Activated naive CD4-positive, alpha-beta T cell treated with anti-CD3 and anti-CD28 coated beads for 36 hours (primary cell): ENCODE results near the gene TAS2R41. TPM values are rescaled to one million over a fixed set of nuclear protein-coding genes. Genes with fewer than 3 reads are reported as not detected.

Experiments
- CTCF ChIA-PET: fragments of 350-600 bp; sonication (Branson Sonifier 250); formaldehyde crosslinking; loops from one replicate; lab custom pipeline; 2021; ENCODE audit warnings: antibody characterized with exemption; lab: Charles Lee
- DNase-seq: peaks from one replicate; pipeline ENCODE4 v3.0.0-alpha.2; 2020
- H3K27ac Mint-ChIP-seq: one replicate; pipeline ENCODE4 v1.8.0; 2021; ENCODE audit warnings: mild to moderate bottlenecking, mixed read lengths
- H3K27me3 Mint-ChIP-seq: one replicate; pipeline ENCODE4 v1.8.0; 2021; ENCODE audit warnings: low read depth, mixed read lengths
- H3K36me3 Mint-ChIP-seq: one replicate; pipeline ENCODE4 v1.8.0; 2021; ENCODE audit warnings: low read depth, mixed read lengths
- H3K4me1 Mint-ChIP-seq: one replicate; pipeline ENCODE4 v1.8.0; 2021; ENCODE audit warnings: low read depth, mixed read lengths
- H3K4me3 Mint-ChIP-seq: one replicate; pipeline ENCODE4 v1.8.0; 2021; ENCODE audit warnings: mild to moderate bottlenecking, moderate library complexity, mixed read lengths
- H3K9me3 Mint-ChIP-seq: one replicate; pipeline ENCODE4 v1.8.0; 2021; ENCODE audit warnings: mixed read lengths
- intact Hi-C: fragments of 100-400 bp; cut with micrococcal nuclease; formaldehyde crosslinking; loops from one replicate; pipeline ENCODE4 v1.15.1; 2023
- total RNA-seq, 2 experiments: library from RNA; stranded (reverse); gene quantifications; one replicate each; pipeline ENCODE4 v1.2.3, GENCODE V29; 2021

The TAS2R41 gene, protein sequence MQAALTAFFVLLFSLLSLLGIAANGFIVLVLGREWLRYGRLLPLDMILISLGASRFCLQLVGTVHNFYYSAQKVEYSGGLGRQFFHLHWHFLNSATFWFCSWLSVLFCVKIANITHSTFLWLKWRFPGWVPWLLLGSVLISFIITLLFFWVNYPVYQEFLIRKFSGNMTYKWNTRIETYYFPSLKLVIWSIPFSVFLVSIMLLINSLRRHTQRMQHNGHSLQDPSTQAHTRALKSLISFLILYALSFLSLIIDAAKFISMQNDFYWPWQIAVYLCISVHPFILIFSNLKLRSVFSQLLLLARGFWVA
- total RNA-seq = not detected

DNA sequence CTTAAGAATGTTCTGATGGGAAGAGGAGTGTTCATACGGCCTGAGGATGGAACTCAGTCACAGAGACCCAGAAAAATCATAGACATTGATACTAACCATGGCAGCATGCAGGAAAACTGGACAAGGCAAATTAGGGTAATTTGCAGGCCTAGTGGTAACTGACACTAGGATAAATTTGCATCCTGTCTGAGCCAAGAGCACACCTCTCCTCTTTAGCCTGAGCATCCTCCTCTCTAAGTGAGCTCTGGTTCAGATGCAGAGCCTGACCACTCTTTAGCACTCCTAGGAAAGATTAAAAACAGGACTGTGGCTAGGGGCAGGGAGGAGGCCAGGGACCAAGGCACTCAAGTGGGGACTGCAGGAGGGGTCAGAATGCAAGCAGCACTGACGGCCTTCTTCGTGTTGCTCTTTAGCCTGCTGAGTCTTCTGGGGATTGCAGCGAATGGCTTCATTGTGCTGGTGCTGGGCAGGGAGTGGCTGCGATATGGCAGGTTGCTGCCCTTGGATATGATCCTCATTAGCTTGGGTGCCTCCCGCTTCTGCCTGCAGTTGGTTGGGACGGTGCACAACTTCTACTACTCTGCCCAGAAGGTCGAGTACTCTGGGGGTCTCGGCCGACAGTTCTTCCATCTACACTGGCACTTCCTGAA, at the start of gene TAS2R41:
TSS of gene TAS2R41 (plus strand) at position 373 of the 650 bp plus-strand sequence. CDS start at position 373, 0 bp downstream.
- H3K36me3 Mint-ChIP-seq = no peaks in the 10 kb centered on the region
- no peak for DNase-seq
- intact Hi-C loops = loop anchor here (2.0 kb wide), 1 partner anchor 15 kb away; no protein-coding TSS in a partner anchor
- H3K4me1 Mint-ChIP-seq = peaks cover 24% of the 10 kb centered on the region
- CTCF ChIA-PET = interaction anchor here (0.6 to 0.7 kb wide), 2 partner anchors 108 to 140 kb away, joined by 3 to 5 read pairs; no protein-coding TSS in a partner anchor
- no peaks in the 10 kb centered on the region for H3K9me3 Mint-ChIP-seq
- no peak within 1 kb of the TSS for H3K27ac Mint-ChIP-seq
- H3K4me3 Mint-ChIP-seq = no peak within 1 kb of the TSS
- no peaks in the 10 kb centered on the region for H3K27me3 Mint-ChIP-seq

DNA sequence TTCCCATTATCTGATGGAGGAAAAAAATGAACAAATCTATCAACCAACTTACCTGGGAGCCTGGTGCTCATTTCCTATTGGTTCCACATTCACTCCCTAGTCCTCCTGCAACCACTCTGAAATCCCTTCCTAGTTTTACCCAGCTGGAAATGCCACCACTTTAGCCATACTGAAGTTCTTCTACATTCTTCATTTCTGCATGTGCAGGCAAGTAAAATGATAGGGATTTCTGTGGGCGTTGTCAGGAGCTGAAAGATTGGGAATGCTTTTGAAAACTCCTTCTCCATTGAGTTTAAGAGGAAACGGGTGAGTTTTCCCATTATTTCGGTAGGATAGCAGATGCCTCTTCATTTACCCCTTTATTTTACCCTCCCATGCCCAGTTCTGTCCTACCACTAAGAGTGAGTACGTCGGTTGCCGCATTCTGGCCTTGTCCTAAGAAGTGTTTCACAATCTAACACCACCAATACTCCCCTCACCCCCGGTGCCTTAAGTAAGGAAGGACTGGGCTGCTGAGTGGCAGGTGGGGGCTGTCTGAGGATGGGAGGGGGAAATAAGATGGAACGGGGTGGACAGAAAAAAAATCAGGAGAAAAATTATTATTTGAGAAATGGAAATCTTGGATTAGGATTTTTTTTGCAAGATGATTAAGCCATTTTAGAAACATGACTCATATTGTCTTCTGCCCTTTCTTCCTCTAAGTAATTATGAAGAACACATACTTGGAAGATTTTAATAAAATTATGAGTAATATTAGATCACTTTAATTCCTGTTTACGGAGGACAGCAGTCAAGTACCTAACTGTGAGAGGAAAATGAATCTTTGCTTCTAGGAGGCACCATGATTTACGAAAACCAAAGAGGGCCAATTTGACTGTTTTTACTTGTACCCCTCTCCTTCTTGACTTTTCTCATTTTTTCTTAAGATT, 47.6 kb upstream of the TAS2R41 start:
- CTCF ChIA-PET = no interaction called here
- no peak for DNase-seq
- Mint-ChIP-seq H3K27ac (no peak overlapping the region), H3K9me3 (no peaks in the 10 kb centered on the region), H3K4me1 (peaks cover 8% of the 10 kb centered on the region), H3K36me3 (no peaks in the 10 kb centered on the region), H3K27me3 (no peaks in the 10 kb centered on the region), H3K4me3 (no peak overlapping the region)
- intact Hi-C loops = no loop called here

DNA sequence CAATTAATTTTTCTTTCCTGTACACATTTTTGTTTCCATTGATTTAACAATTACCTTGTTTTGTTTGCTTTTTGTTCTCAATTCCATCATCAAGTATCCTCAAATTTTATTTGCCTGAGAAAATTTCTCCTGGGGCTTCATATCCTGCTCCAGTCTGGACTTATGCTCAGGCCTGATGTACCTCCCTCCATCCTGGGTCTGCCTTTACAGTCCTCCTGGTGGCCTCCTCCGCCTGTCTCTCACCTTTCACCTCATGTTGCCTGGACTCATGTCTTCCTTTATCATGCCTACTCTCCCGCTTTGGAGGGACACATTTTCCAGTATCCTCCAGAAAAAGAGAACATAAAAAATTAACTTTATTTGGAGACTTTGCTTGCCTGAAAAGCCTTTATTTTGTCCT, 46.6 kb upstream of the TAS2R41 start:
- H3K4me3 Mint-ChIP-seq = no peak overlapping the region
- intact Hi-C loops = no loop called here
- no peak for DNase-seq
- H3K27me3 Mint-ChIP-seq = no peaks in the 10 kb centered on the region
- CTCF ChIA-PET = no interaction called here
- H3K27ac Mint-ChIP-seq = no peak overlapping the region
- H3K36me3 Mint-ChIP-seq = no peaks in the 10 kb centered on the region
- H3K4me1 Mint-ChIP-seq = peaks cover 11% of the 10 kb centered on the region
- no peaks in the 10 kb centered on the region for H3K9me3 Mint-ChIP-seq

DNA sequence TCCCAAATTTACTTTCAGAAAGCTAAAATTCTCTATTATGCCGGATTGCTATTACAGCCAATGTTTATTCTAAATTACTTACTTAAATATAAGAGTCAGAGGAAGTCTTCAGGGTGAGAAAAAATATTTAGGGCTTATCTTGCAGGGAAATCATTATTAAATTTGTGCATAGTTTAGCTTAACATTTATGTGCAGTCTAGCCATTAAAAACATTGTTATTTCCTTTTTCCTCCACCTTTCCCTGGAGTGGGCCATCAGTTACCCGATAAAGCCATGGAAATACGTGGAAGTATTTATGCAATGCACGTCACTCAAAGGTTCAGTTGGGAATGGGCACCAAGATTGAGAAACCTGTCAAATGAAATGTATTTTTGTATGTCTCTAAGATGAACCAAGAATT, 43.9 kb upstream of the TAS2R41 start:
- no peak for DNase-seq
- intact Hi-C loops = no loop called here
- CTCF ChIA-PET = interaction anchor here (0.8 to 1.4 kb wide), 2 partner anchors 17 to 18 kb away, joined by 3 to 4 read pairs; no protein-coding TSS in a partner anchor
- Mint-ChIP-seq H3K36me3 (no peaks in the 10 kb centered on the region), H3K27ac (no peak overlapping the region), H3K4me3 (no peak overlapping the region), H3K27me3 (no peaks in the 10 kb centered on the region), H3K4me1 (peaks cover 26% of the 10 kb centered on the region), H3K9me3 (no peaks in the 10 kb centered on the region)

DNA sequence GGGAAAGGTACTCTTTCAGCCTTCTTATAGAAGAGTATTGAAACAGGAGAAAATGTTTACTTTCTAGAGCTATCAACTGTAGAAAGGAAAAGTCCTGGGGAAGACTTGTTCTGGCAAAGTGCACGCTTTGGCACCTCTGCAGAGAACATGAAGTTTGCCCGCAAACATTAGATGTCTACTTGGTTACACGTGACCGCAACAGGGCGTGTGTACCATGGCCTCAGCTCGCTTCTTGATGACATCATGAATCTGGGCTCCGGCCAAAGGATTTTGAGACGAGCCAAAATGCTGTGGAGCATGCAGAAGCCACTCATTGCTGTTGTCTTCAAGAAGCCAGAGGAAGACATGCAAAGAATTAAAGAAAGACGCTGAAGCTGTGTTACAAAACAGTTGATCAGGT, 43.0 kb upstream of the TAS2R41 start:
- H3K9me3 Mint-ChIP-seq = no peaks in the 10 kb centered on the region
- H3K36me3 Mint-ChIP-seq = no peaks in the 10 kb centered on the region
- DNase-seq = no peak
- no peaks in the 10 kb centered on the region for H3K27me3 Mint-ChIP-seq
- H3K4me3 Mint-ChIP-seq = no peak overlapping the region
- H3K27ac Mint-ChIP-seq = no peak overlapping the region
- peaks cover 28% of the 10 kb centered on the region for H3K4me1 Mint-ChIP-seq
- CTCF ChIA-PET = interaction anchor here (0.9 to 1.4 kb wide), 2 partner anchors 17 to 52 kb away, joined by 4 read pairs; no protein-coding TSS in a partner anchor
- intact Hi-C loops = no loop called here

DNA sequence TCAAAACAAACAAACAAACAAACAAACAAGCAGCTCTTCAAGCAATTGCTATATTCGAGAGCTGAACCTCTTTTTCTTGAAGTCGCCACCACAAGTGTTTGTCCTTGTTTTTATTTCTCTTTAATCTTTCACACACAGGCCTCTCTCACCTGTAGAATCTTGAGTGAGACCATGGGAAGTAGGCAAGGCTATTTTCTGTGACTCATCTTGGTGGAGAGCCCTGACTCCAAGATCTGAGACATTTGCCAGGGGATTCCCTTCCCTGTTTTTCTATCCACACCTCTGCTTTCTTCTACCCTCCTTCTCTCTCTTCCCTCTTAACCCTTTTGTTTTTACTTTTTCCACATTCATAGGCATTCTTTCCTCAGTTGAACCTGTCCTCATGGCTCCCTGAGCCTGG, 42.4 kb upstream of the TAS2R41 start:
- CTCF ChIA-PET = interaction anchor here (0.9 kb wide), 1 partner anchor 52 kb away, joined by 4 read pairs; no protein-coding TSS in a partner anchor
- H3K4me1 Mint-ChIP-seq = peaks cover 31% of the 10 kb centered on the region
- no peak overlapping the region for H3K4me3 Mint-ChIP-seq
- H3K36me3 Mint-ChIP-seq = no peaks in the 10 kb centered on the region
- intact Hi-C loops = no loop called here
- H3K27ac Mint-ChIP-seq = no peak overlapping the region
- no peaks in the 10 kb centered on the region for H3K9me3 Mint-ChIP-seq
- DNase-seq = no peak
- H3K27me3 Mint-ChIP-seq = no peaks in the 10 kb centered on the region

DNA sequence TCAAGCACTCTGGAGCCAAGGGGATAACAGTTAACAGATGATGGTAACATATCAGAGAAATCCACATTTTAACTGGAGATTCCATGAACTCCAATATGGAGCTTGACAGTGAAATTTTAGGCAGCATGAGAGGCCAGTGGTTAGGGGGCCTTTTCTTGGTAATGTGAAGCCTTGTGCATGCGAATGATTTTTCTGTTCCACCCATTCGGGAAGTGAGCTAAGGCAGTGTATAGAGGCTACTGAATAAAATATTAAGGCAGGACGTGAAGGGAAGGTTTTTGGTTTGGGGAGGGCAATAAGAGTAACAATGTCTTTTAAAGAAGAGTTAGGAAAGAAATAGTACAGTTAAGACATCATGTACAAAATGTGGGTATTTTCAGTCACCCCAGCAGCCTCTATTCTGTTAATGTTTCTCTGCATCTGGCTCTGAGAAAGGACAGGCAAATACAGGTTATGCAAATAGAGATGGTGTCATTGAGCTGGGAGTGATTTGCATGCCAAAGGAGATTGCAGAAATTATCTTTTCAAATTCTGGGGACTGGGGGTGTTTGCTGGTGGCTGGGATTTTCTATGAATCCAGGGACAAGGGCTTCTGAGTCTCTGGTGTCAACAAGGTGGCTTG, 41.2 kb upstream of the TAS2R41 start:
- Mint-ChIP-seq H3K36me3 (no peaks in the 10 kb centered on the region), H3K4me3 (no peak overlapping the region), H3K27me3 (no peaks in the 10 kb centered on the region), H3K9me3 (no peaks in the 10 kb centered on the region), H3K27ac (no peak overlapping the region), H3K4me1 (peaks cover 29% of the 10 kb centered on the region)
- intact Hi-C loops = no loop called here
- CTCF ChIA-PET = interaction anchor here (1.5 kb wide), 1 partner anchor 21 kb away, joined by 3 read pairs; no protein-coding TSS in a partner anchor
- no peak for DNase-seq

DNA sequence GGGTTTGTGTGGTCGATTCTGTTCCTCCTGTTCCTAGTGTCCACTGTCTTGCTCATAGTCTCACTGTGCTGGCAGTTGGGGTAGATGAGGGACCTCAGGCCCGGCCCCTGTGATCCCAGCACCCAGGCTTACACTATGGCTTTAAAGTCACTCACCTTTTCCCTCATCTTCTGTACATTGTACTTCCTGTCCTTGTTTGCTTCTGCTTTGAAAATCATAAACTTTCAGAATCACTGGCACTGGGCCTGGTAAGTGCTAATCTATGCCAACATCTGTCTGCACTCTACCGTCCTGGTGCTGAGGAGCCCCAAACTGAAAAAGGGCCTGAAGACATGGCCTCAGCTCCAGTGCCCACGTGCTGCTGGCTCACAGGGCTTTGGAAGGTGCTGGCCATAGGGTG, 40.1 kb upstream of the TAS2R41 start:
- H3K27ac Mint-ChIP-seq = peak overlapping the region; percentile 28
- CTCF ChIA-PET = interaction anchor here (0.6 to 1.5 kb wide), 3 partner anchors 22 to 222 kb away, joined by 3 read pairs; no protein-coding TSS in a partner anchor
- DNase-seq = peak; percentile 29

DNA sequence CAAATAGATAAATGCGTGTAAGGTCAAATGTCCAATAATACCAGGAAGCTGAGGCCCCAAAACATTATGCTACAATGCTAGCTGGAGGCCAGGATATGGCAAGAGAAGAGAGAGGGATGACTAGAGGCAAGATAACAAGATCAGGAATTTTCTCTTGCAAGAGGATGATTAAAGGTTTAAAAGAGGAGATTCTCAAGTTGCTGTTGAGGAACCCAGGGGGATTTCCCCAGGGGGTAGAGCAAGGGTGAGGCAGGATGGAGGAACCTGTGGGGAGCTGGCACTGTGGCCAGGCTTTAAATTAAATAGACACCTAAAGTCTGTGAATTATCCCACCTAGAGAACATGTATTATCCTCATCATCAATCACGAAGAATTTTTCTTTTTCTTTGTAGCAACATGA, 37.8 kb upstream of the TAS2R41 start:
- Mint-ChIP-seq H3K4me3 (no peak overlapping the region), H3K27me3 (no peaks in the 10 kb centered on the region), H3K9me3 (no peaks in the 10 kb centered on the region), H3K27ac (no peak overlapping the region), H3K36me3 (no peaks in the 10 kb centered on the region), H3K4me1 (peaks cover 29% of the 10 kb centered on the region)
- no peak for DNase-seq
- intact Hi-C loops = no loop called here
- CTCF ChIA-PET = interaction anchor here (0.6 kb wide), 1 partner anchor 36 kb away, joined by 4 read pairs; no protein-coding TSS in a partner anchor

More for the DNA sequence above, 40.1 kb upstream of the TAS2R41 start:
- peaks cover 29% of the 10 kb centered on the region for H3K4me1 Mint-ChIP-seq
- H3K9me3 Mint-ChIP-seq = no peaks in the 10 kb centered on the region
- H3K4me3 Mint-ChIP-seq = no peak overlapping the region
- no peaks in the 10 kb centered on the region for H3K27me3 Mint-ChIP-seq
- intact Hi-C loops = no loop called here
- no peaks in the 10 kb centered on the region for H3K36me3 Mint-ChIP-seq

DNA sequence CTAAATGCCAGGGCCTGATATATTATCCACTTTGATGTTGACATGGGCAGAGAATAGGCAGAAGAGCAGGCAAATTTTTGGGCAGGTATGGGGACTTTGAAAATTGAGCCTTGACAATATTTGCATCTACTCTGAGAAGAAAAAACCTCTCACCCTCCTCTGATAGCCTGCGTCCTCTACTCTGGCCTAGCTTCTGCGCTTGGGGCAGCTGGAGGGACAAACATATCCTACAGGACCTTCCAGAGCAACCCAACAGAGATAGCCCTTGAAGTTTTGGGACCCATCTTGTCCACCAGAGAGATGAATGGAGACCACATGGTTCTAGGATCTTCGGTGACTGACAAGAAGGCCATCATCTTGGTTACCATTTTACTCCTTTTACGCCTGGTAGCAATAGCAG, 34.5 kb upstream of the TAS2R41 start, which contains the start of gene TAS2R60:
TSS of gene TAS2R60 (plus strand) at position 301 of the 400 bp plus-strand sequence. CDS start at position 301, 0 bp downstream.
- DNase-seq = no peak
- H3K27ac Mint-ChIP-seq = no peak within 1 kb of the TSS
- CTCF ChIA-PET = interaction anchor here (1.1 kb wide), 1 partner anchor 20 kb away, joined by 6 read pairs; no protein-coding TSS in a partner anchor
- no peaks in the 10 kb centered on the region for H3K27me3 Mint-ChIP-seq
- H3K36me3 Mint-ChIP-seq = no peaks in the 10 kb centered on the region
- no peaks in the 10 kb centered on the region for H3K9me3 Mint-ChIP-seq
- intact Hi-C loops = no loop called here
- peaks cover 8% of the 10 kb centered on the region for H3K4me1 Mint-ChIP-seq
- no peak within 1 kb of the TSS for H3K4me3 Mint-ChIP-seq

DNA sequence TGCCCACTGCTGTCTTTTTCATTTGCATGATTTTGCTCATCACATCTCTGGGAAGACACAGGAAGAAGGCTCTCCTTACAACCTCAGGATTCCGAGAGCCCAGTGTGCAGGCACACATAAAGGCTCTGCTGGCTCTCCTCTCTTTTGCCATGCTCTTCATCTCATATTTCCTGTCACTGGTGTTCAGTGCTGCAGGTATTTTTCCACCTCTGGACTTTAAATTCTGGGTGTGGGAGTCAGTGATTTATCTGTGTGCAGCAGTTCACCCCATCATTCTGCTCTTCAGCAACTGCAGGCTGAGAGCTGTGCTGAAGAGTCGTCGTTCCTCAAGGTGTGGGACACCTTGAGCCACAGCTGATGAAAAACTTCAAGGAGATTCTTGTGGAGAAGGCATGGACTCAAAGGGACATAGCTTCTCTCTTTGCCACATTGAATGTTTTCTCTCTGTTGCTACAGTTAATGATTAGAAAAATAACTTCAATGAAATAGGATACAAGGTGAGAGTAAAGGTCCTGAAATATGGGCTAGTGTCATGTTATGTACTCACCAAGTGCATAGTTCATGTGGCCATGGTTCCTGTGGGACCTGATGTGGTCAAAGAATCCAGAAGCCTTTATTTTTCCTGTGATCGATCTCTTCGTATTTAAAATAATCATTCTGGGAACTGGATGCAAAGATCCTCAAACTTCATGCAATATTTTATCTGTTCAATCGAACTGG, 33.5 kb upstream of the TAS2R41 start:
- no peak for DNase-seq
- CTCF ChIA-PET = no interaction called here
- Mint-ChIP-seq H3K4me3 (no peak overlapping the region), H3K36me3 (no peaks in the 10 kb centered on the region), H3K4me1 (peaks cover 5% of the 10 kb centered on the region), H3K27me3 (no peaks in the 10 kb centered on the region), H3K27ac (no peak overlapping the region), H3K9me3 (no peaks in the 10 kb centered on the region)
- intact Hi-C loops = no loop called here
